ENCODE data around the gene NXPE3. TPM values are rescaled to one million over a fixed set of nuclear protein-coding genes. Genes with fewer than 3 reads are reported as not detected.

The NXPE3 gene
- total RNA-seq, 4 donors from 2014 or later, result 14.4 to 23.4 (median 18.0) TPM

GRCh38 chr3:101784855-101785613 is 6.0 kb downstream of the NXPE3 start:
- Histone ChIP-seq H3K9me3 (no peaks in the 10 kb centered on the region), H3K4me3 (peak overlapping the region in 1 of 4 donors; percentile 15), H3K4me1 (peaks cover 0 to 37% (median 9%) of the 10 kb centered on the region in 4 donors), H3K36me3 (peaks cover 0 to 74% (median 9%) of the 10 kb centered on the region in 3 donors), H3K27ac (peak overlapping the region in 2 of 4 donors; percentile 12 to 59), H3K27me3 (no peaks in the 10 kb centered on the region)
- peak; percentile 18 to 26 for TF ChIP-seq EP300 (IDR thresholded peaks at IDR 0.05)
- no peak for TF ChIP-seq POLR2A (IDR thresholded peaks at IDR 0.05)
- no peak for TF ChIP-seq CTCF (IDR thresholded peaks at IDR 0.05)
- 66 to 77% methylated on average over 5 of the region's 5 CpGs for WGBS, 2 donors
- DNase-seq (ENCODE audit: low spot score in 2 of 2), result no peak

- WGBS, 2 donors, result 85 to 90% methylated on average over 4 of the region's 4 CpGs
- TF ChIP-seq EP300 (IDR thresholded peaks at IDR 0.05) (no peak), POLR2A (IDR thresholded peaks at IDR 0.05) (no peak), CTCF (IDR thresholded peaks at IDR 0.05) (no peak)
- DNase-seq (ENCODE audit: low spot score in 2 of 2), result no peak
- H3K9me3 ChIP-seq, result peaks cover 0 to 8% (median 3%) of the 10 kb centered on the region in 4 donors
- H3K36me3 ChIP-seq, result peaks cover 0 to 95% (median 0%) of the 10 kb centered on the region in 3 donors
- no peaks in the 10 kb centered on the region for H3K27me3 ChIP-seq
- H3K4me1 ChIP-seq, result peaks cover 0 to 4% (median 2%) of the 10 kb centered on the region in 4 donors
- H3K27ac ChIP-seq, result no peak overlapping the region
- H3K4me3 ChIP-seq, result no peak overlapping the region
These were observed 12.8 kb downstream of the NXPE3 start for GRCh38 chr3:101791778-101792177.

GRCh38 chr3:101796077-101796680 is 17.2 kb downstream of the NXPE3 start:
- Histone ChIP-seq H3K36me3 (peaks cover 0 to 72% (median 0%) of the 10 kb centered on the region in 3 donors), H3K4me3 (no peak overlapping the region), H3K27ac (no peak overlapping the region), H3K9me3 (peaks cover 0 to 8% (median 3%) of the 10 kb centered on the region in 4 donors), H3K27me3 (no peaks in the 10 kb centered on the region), H3K4me1 (peaks cover 0 to 3% (median 2%) of the 10 kb centered on the region in 4 donors)
- TF ChIP-seq CTCF (IDR thresholded peaks at IDR 0.05), result no peak
- no peak for TF ChIP-seq EP300 (IDR thresholded peaks at IDR 0.05)
- TF ChIP-seq POLR2A (IDR thresholded peaks at IDR 0.05), result no peak
- WGBS, 2 donors, result 92 to 97% methylated on average over 3 of the region's 3 CpGs
- no peak for DNase-seq (ENCODE audit: low spot score in 2 of 2)

- H3K27ac ChIP-seq, result no peak overlapping the region
- H3K36me3 ChIP-seq, result peaks cover 0 to 36% (median 0%) of the 10 kb centered on the region in 3 donors
- no peaks in the 10 kb centered on the region for H3K27me3 ChIP-seq
- H3K9me3 ChIP-seq, result no peaks in the 10 kb centered on the region
- WGBS, 2 donors, result 88 to 89% methylated on average over 4 of the region's 4 CpGs
- peaks cover 0 to 13% (median 0%) of the 10 kb centered on the region in 4 donors for H3K4me1 ChIP-seq
- DNase-seq (ENCODE audit: low spot score in 2 of 2), result no peak
- TF ChIP-seq EP300 (IDR thresholded peaks at IDR 0.05) (no peak), CTCF (IDR thresholded peaks at IDR 0.05) (no peak), POLR2A (IDR thresholded peaks at IDR 0.05) (no peak)
- no peak overlapping the region for H3K4me3 ChIP-seq
These were observed 22.2 kb downstream of the NXPE3 start for GRCh38 chr3:101801174-101801573.

GRCh38 chr3:101802179-101802578 is 23.2 kb downstream of the NXPE3 start:
- peaks cover 0 to 13% (median 0%) of the 10 kb centered on the region in 4 donors for H3K4me1 ChIP-seq

More at GRCh38 chr3:101802179-101802578, 23.2 kb downstream of the NXPE3 start:
- DNase-seq (ENCODE audit: low spot score in 2 of 2), result no peak
- 83 to 91% methylated on average over 2 of the region's 2 CpGs for WGBS, 2 donors
- peaks cover 0 to 40% (median 0%) of the 10 kb centered on the region in 3 donors for H3K36me3 ChIP-seq
- H3K9me3 ChIP-seq, result no peaks in the 10 kb centered on the region
- no peaks in the 10 kb centered on the region for H3K27me3 ChIP-seq
- H3K27ac ChIP-seq, result no peak overlapping the region
- H3K4me3 ChIP-seq, result no peak overlapping the region
- no peak for TF ChIP-seq CTCF (IDR thresholded peaks at IDR 0.05)
- TF ChIP-seq POLR2A (IDR thresholded peaks at IDR 0.05), result no peak
- TF ChIP-seq EP300 (IDR thresholded peaks at IDR 0.05), result no peak

Data from tibial nerve (tissue), 4 donors.